Measurements from ENCODE around the gene TMEM221.

TMEM221 gene

GRCh38 chr19:17469092-17469480 is 20.6 kb upstream of the TMEM221 start:
- ChIA-PET CTCF (interaction anchor here (0.8 to 5.5 kb wide), 3 partner anchors 16 to 48 kb away, joined by 4 to 53 read pairs (median 4); no protein-coding TSS in a partner anchor), POLR2A (interaction anchor here (1.1 kb wide), 1 partner anchor 49 kb away, joined by 4 read pairs; the partner anchor contains the start of gene MVB12A)

DNA sequence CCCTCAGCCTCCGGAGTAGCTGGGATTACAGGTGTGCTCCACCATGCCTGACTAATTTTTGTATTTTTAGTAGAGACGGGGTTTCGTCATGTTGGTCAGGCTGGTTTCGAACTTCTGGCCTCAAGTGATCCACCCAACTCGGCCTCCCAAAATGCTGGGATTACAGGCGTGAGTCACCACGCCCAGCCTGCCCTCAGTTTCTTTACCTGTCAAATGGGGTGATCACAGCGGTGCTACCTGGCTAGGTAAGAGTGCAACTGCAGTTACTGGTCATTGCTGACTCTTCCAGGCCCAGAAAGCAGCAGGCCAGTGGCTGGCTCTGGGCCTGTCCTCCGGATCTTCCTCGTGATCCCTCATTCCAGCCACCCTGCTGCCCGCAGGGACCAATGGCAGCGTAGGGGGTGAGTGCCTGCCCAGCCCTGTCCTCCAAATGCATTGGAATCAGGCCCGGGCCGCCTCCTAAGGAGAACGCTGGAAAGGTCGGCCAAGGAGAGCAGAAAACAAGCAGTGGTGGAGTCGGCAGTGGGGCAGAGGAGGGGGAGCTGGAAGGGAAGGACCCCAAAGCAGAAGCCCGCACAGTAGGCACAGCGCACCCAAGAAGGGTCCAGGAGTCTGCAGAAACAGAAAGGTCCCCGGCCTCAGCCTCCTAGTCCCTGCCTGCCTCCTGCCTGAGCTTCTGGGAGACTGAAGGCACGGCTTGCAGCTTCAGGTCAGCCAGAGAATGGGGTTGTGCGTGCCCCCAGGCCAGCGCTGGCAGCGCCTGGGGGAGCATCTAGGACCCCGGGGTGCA is 20.0 kb upstream of the TMEM221 start:
- ChIA-PET CTCF (interaction anchor here (0.7 to 5.5 kb wide), 5 partner anchors 16 to 83 kb away, joined by 3 to 53 read pairs (median 4); no protein-coding TSS in a partner anchor), POLR2A (interaction anchor here (0.6 to 1.1 kb wide), 2 partner anchors 29 to 49 kb away, joined by 3 to 4 read pairs; partner anchors contain the start of gene MVB12A)
- Histone ChIP-seq H3K4me3 (ENCODE audit: low read depth, low read length) (no peak overlapping the region), H3K36me3 (ENCODE audit: control insufficient read depth in 2 of 2, insufficient read depth in 1 of 2, low read length in 2 of 2) (no peaks in the 10 kb centered on the region), H3K27ac (ENCODE audit: extremely low read depth, low read depth, low read length) (no peak overlapping the region), H3K4me1 (ENCODE audit: control insufficient read depth, insufficient read depth, low read length) (peaks cover 6% of the 10 kb centered on the region; the same call in 1 of the 2 replicates), H3K9me3 (ENCODE audit: control insufficient read depth, insufficient read depth, low read depth, low read length) (no peaks in the 10 kb centered on the region)
- TF ChIP-seq ZNF394 (tag by site-specific recombination; IDR thresholded peaks at IDR 0.05; ENCODE audit: borderline replicate concordance), result 0 out of 2 replicates have a peak, but pooled peaks have one; percentile 26
- TF ChIP-seq PATZ1 (tag by site-specific recombination; IDR thresholded peaks at IDR 0.05), result no peak

More at GRCh38 chr19:17469092-17469480, 20.6 kb upstream of the TMEM221 start:
- no peak overlapping the region for H3K27ac ChIP-seq (ENCODE audit: extremely low read depth, low read depth, low read length)
- 0 out of 2 replicates have a peak, but pooled peaks have one; percentile 12 for TF ChIP-seq ZBTB17 (tag by site-specific recombination; IDR thresholded peaks at IDR 0.05)
- 0 out of 2 replicates have a peak, but pooled peaks have one; percentile 58 for TF ChIP-seq ZBTB48 (tag by site-specific recombination; IDR thresholded peaks at IDR 0.05)
- no peak for TF ChIP-seq ZSCAN30 (tag by site-specific recombination; IDR thresholded peaks at IDR 0.05)
- TF ChIP-seq, protein P1, sequence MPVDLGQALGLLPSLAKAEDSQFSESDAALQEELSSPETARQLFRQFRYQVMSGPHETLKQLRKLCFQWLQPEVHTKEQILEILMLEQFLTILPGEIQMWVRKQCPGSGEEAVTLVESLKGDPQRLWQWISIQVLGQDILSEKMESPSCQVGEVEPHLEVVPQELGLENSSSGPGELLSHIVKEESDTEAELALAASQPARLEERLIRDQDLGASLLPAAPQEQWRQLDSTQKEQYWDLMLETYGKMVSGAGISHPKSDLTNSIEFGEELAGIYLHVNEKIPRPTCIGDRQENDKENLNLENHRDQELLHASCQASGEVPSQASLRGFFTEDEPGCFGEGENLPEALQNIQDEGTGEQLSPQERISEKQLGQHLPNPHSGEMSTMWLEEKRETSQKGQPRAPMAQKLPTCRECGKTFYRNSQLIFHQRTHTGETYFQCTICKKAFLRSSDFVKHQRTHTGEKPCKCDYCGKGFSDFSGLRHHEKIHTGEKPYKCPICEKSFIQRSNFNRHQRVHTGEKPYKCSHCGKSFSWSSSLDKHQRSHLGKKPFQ (tag by site-specific recombination; IDR thresholded peaks at IDR 0.05), result peak; percentile 47; the same call in 1 of the 2 replicates
- TF ChIP-seq EGR2 (tag by site-specific recombination; IDR thresholded peaks at IDR 0.05; ENCODE audit: low read depth), result peak; percentile 58
- TF ChIP-seq ZNF239 (tag by site-specific recombination; IDR thresholded peaks at IDR 0.05), result no peak
- 0 out of 2 replicates have a peak, but pooled peaks have one; percentile 12 for TF ChIP-seq SP7 (tag by site-specific recombination; IDR thresholded peaks at IDR 0.05)
- TF ChIP-seq, protein P2, sequence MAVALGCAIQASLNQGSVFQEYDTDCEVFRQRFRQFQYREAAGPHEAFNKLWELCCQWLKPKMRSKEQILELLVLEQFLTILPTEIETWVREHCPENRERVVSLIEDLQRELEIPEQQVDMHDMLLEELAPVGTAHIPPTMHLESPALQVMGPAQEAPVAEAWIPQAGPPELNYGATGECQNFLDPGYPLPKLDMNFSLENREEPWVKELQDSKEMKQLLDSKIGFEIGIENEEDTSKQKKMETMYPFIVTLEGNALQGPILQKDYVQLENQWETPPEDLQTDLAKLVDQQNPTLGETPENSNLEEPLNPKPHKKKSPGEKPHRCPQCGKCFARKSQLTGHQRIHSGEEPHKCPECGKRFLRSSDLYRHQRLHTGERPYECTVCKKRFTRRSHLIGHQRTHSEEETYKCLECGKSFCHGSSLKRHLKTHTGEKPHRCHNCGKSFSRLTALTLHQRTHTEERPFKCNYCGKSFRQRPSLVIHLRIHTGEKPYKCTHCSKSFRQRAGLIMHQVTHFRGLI (tag by site-specific recombination; IDR thresholded peaks at IDR 0.05), result no peak
- TF ChIP-seq ZNF747 (tag by site-specific recombination; IDR thresholded peaks at IDR 0.05), result no peak
- TF ChIP-seq ZNF174 (tag by site-specific recombination; IDR thresholded peaks at IDR 0.05), result no peak
- no peak for TF ChIP-seq TCF7L2 (IDR thresholded peaks at IDR 0.05; ENCODE audit: borderline replicate concordance, low read depth, low read length)
- peak; percentile 64; the same call in 1 of the 2 replicates for TF ChIP-seq ZSCAN16 (tag by site-specific recombination; IDR thresholded peaks at IDR 0.05)
- TF ChIP-seq ZNF211 (tag by site-specific recombination; IDR thresholded peaks at IDR 0.05; ENCODE audit: low read depth), result no peak
- TF ChIP-seq ZBTB20 (tag by site-specific recombination; IDR thresholded peaks at IDR 0.05), result peak; percentile 99
- 0 out of 2 replicates have a peak, but pooled peaks have one; percentile 14 for TF ChIP-seq ZXDB (tag by site-specific recombination; IDR thresholded peaks at IDR 0.05)
- peak; percentile 69 for TF ChIP-seq ZNF335 (tag by site-specific recombination; conservative IDR thresholded peaks at IDR 0.05)
- TF ChIP-seq ZNF221 (tag by site-specific recombination; IDR thresholded peaks at IDR 0.05; ENCODE audit: borderline replicate concordance), result no peak
- TF ChIP-seq KLF1 (tag by site-specific recombination; IDR thresholded peaks at IDR 0.05), result peak; percentile 76; the same call in 1 of the 2 replicates
- TF ChIP-seq ZNF670 (tag by site-specific recombination; IDR thresholded peaks at IDR 0.05; ENCODE audit: low read depth), result no peak
- TF ChIP-seq RBAK (tag by site-specific recombination; IDR thresholded peaks at IDR 0.05), result no peak
- TF ChIP-seq ZBTB21 (tag by site-specific recombination; IDR thresholded peaks at IDR 0.05), result no peak
- no peak for TF ChIP-seq ZNF558 (tag by site-specific recombination; IDR thresholded peaks at IDR 0.05)
- TF ChIP-seq ZFHX2 (tag by site-specific recombination; conservative IDR thresholded peaks at IDR 0.05), result peak; percentile 66
- TF ChIP-seq, protein P3, sequence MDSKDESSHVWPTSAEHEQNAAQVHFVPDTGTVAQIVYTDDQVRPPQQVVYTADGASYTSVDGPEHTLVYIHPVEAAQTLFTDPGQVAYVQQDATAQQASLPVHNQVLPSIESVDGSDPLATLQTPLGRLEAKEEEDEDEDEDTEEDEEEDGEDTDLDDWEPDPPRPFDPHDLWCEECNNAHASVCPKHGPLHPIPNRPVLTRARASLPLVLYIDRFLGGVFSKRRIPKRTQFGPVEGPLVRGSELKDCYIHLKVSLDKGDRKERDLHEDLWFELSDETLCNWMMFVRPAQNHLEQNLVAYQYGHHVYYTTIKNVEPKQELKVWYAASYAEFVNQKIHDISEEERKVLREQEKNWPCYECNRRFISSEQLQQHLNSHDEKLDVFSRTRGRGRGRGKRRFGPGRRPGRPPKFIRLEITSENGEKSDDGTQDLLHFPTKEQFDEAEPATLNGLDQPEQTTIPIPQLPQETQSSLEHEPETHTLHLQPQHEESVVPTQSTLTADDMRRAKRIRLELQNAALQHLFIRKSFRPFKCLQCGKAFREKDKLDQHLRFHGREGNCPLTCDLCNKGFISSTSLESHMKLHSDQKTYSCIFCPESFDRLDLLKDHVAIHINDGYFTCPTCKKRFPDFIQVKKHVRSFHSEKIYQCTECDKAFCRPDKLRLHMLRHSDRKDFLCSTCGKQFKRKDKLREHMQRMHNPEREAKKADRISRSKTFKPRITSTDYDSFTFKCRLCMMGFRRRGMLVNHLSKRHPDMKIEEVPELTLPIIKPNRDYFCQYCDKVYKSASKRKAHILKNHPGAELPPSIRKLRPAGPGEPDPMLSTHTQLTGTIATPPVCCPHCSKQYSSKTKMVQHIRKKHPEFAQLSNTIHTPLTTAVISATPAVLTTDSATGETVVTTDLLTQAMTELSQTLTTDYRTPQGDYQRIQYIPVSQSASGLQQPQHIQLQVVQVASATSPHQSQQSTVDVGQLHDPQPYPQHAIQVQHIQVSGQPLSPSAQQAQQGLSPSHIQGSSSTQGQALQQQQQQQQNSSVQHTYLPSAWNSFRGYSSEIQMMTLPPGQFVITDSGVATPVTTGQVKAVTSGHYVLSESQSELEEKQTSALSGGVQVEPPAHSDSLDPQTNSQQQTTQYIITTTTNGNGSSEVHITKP (tag by site-specific recombination; IDR thresholded peaks at IDR 0.05), result peak; percentile 6
- H3K9me3 ChIP-seq (ENCODE audit: control insufficient read depth, insufficient read depth, low read depth, low read length), result no peaks in the 10 kb centered on the region
- H3K4me1 ChIP-seq (ENCODE audit: control insufficient read depth, insufficient read depth, low read length), result peaks cover 6% of the 10 kb centered on the region; the same call in 1 of the 2 replicates
- no peaks in the 10 kb centered on the region for H3K36me3 ChIP-seq (ENCODE audit: control insufficient read depth in 2 of 2, insufficient read depth in 1 of 2, low read length in 2 of 2)
- H3K4me3 ChIP-seq (ENCODE audit: low read depth, low read length), result peak overlapping the region; percentile 58

All from HEK293 (cell line).